H9 (cell line): ENCODE measurements around the gene PKNOX2. TPM values are rescaled to one million over a fixed set of nuclear protein-coding genes. Genes with fewer than 3 reads are reported as not detected.

ENCODE experiments used
- DNase-seq: peaks from one replicate; pipeline ENCODE4 v3.0.0-alpha.2; 2017
- H2AFZ ChIP-seq: one replicate; pipeline ENCODE4 v1.6.1; 2013; ENCODE audit warnings: mild to moderate bottlenecking, low read length, control low read depth, moderate library complexity
- H2AK5ac ChIP-seq: 2 replicates; pipeline ENCODE4 v1.6.1; 2013; ENCODE audit warnings: low read length, control low read depth, mixed read lengths; ENCODE audit not compliant: insufficient read length
- H2BK120ac ChIP-seq: one replicate; pipeline ENCODE4 v1.6.1; 2013; ENCODE audit warnings: low read depth, mild to moderate bottlenecking, low read length, control low read depth, inconsistent platforms; ENCODE audit not compliant: poor library complexity, severe bottlenecking
- H2BK12ac ChIP-seq: 2 replicates; pipeline ENCODE4 v1.6.1; 2013; ENCODE audit warnings: low read length, control low read depth, mixed read lengths, low read depth; ENCODE audit not compliant: insufficient read length
- H2BK15ac ChIP-seq: 2 replicates; pipeline ENCODE4 v1.6.1; 2013; ENCODE audit warnings: low read depth, low read length, control low read depth
- H2BK20ac ChIP-seq: one replicate; pipeline ENCODE4 v1.6.1; 2013; ENCODE audit warnings: low read depth, mild to moderate bottlenecking, low read length, control low read depth, inconsistent platforms; ENCODE audit not compliant: poor library complexity, severe bottlenecking
- H2BK5ac ChIP-seq: 2 replicates; pipeline ENCODE4 v1.6.1; 2013; ENCODE audit warnings: low read length, control low read depth, mixed read lengths; ENCODE audit not compliant: insufficient read length
- H3K14ac ChIP-seq: 2 replicates; pipeline ENCODE4 v1.6.1; 2013; ENCODE audit warnings: low read length, control low read depth; ENCODE audit not compliant: insufficient read depth
- H3K18ac ChIP-seq: 2 replicates; pipeline ENCODE4 v1.6.1; 2013; ENCODE audit warnings: low read depth, mild to moderate bottlenecking, mixed read lengths, low read length, control low read depth; ENCODE audit not compliant: insufficient read length
- H3K23ac ChIP-seq: 2 replicates; pipeline ENCODE4 v1.6.1; 2013; ENCODE audit warnings: low read length, control low read depth, mixed read lengths, low read depth; ENCODE audit not compliant: insufficient read length
- H3K23me2 ChIP-seq: 2 replicates; pipeline ENCODE4 v1.6.1; 2013; ENCODE audit warnings: low read depth, mild to moderate bottlenecking, mixed read lengths, low read length, control low read depth; ENCODE audit not compliant: insufficient read length, poor library complexity, severe bottlenecking
- H3K27ac ChIP-seq: 2 replicates; pipeline ENCODE4 v1.5.1; 2013; ENCODE audit warnings: low read length, control low read depth, mixed read lengths, low read depth; ENCODE audit not compliant: insufficient read length
- H3K27me3 ChIP-seq: 2 replicates; pipeline ENCODE4 v1.6.1; 2013; ENCODE audit warnings: low read length, control low read depth, inconsistent platforms; ENCODE audit not compliant: insufficient read depth
- H3K4ac ChIP-seq: 2 replicates; pipeline ENCODE4 v1.6.1; 2013; ENCODE audit warnings: low read depth, mild to moderate bottlenecking, control low read depth, inconsistent platforms, low read length, moderate library complexity
- H3K4me1 ChIP-seq: 2 replicates; pipeline ENCODE4 v1.6.1; 2013; ENCODE audit warnings: low read length, control low read depth, inconsistent platforms; ENCODE audit not compliant: insufficient read depth
- H3K4me2 ChIP-seq: 2 replicates; pipeline ENCODE4 v1.6.1; 2013; ENCODE audit warnings: low read length, control low read depth, mixed read lengths; ENCODE audit not compliant: insufficient read length, insufficient read depth
- H3K56ac ChIP-seq: 2 replicates; pipeline ENCODE4 v1.6.1; 2013; ENCODE audit warnings: low read depth, mild to moderate bottlenecking, mixed read lengths, low read length, control low read depth; ENCODE audit not compliant: insufficient read length
- H3K79me1 ChIP-seq: 2 replicates; pipeline ENCODE4 v1.6.1; 2013; ENCODE audit warnings: low read depth, mild to moderate bottlenecking, moderate library complexity, low read length, control low read depth, inconsistent platforms; ENCODE audit not compliant: insufficient read depth, poor library complexity, severe bottlenecking
- H3K79me2 ChIP-seq: 2 replicates; pipeline ENCODE4 v1.6.1; 2013; ENCODE audit warnings: low read length, control low read depth, inconsistent platforms; ENCODE audit not compliant: insufficient read depth
- H3K9ac ChIP-seq: 2 replicates; pipeline ENCODE4 v1.6.1; 2013; ENCODE audit warnings: low read length, control low read depth, mixed read lengths; ENCODE audit not compliant: insufficient read length; ENCODE audit errors: extremely low read depth
- H3K9me3 ChIP-seq: one replicate; pipeline ENCODE4 v1.6.1; 2013; ENCODE audit warnings: low read depth, low read length, inconsistent platforms; ENCODE audit not compliant: control insufficient read depth
- H3T11ph ChIP-seq: one replicate; pipeline ENCODE4 v1.6.1; 2013; ENCODE audit warnings: mild to moderate bottlenecking, low read length, control low read depth, inconsistent platforms
- H4K20me1 ChIP-seq: one replicate; pipeline ENCODE4 v1.6.1; 2013; ENCODE audit not compliant: control insufficient read depth, insufficient read length, insufficient read depth
- H4K5ac ChIP-seq: 2 replicates; pipeline ENCODE4 v1.6.1; 2013; ENCODE audit warnings: low read depth, mild to moderate bottlenecking, mixed read lengths, low read length, control low read depth; ENCODE audit not compliant: insufficient read length
- H4K8ac ChIP-seq: replicated peaks from 2 replicates; pipeline ENCODE4 v1.6.1; 2013; ENCODE audit warnings: low read length, control low read depth, mixed read lengths, low read depth; ENCODE audit not compliant: insufficient read length
- H4K91ac ChIP-seq: 2 replicates; pipeline ENCODE4 v1.6.1; 2013; ENCODE audit warnings: low read depth, mild to moderate bottlenecking, moderate library complexity, mixed read lengths, low read length, control low read depth; ENCODE audit not compliant: insufficient read length
- H3K27ac Mint-ChIP-seq, 3 experiments: 2 replicates in 2 of 3; 3 replicates in 1 of 3; pipeline ENCODE4 v1.8.0; 2020 to 2021; ENCODE audit warnings: mixed read lengths in 3 of 3, mild to moderate bottlenecking in 1 of 3, moderate library complexity in 1 of 3
- H3K27me3 Mint-ChIP-seq: 2 replicates; pipeline ENCODE4 v1.8.0; 2021; ENCODE audit warnings: low read depth, mild to moderate bottlenecking, moderate library complexity, mixed read lengths
- H3K36me3 Mint-ChIP-seq, 3 experiments: 2 replicates in 2 of 3; 3 replicates in 1 of 3; pipeline ENCODE4 v1.8.0; 2020 to 2021; ENCODE audit warnings: low read depth in 3 of 3, mixed read lengths in 3 of 3; ENCODE audit not compliant: insufficient read depth in 1 of 3
- H3K4me1 Mint-ChIP-seq, 2 experiments: 2 replicates each; pipeline ENCODE4 v1.8.0; 2020; ENCODE audit warnings: mixed read lengths in 2 of 2
- H3K4me3 Mint-ChIP-seq, 2 experiments: 2 replicates in 1 of 2; 3 replicates in 1 of 2; pipeline ENCODE4 v1.8.0; 2020 to 2021; ENCODE audit warnings: mild to moderate bottlenecking in 2 of 2, mixed read lengths in 2 of 2, moderate library complexity in 1 of 2
- H3K9me3 Mint-ChIP-seq, 2 experiments: 2 replicates in 1 of 2; 3 replicates in 1 of 2; pipeline ENCODE4 v1.8.0; 2020; ENCODE audit warnings: mild to moderate bottlenecking in 2 of 2, mixed read lengths in 2 of 2, moderate library complexity in 1 of 2
- WGBS: extraction: QIAGEN DNeasy Blood & Tissue Kit; methylation state at CpG from one replicate; pipeline ENCODE4 v1.1.7; 2013; ENCODE audit warnings: missing lambda C conversion rate, low lambda C conversion rate, mixed read lengths; ENCODE audit not compliant: insufficient read length; ENCODE audit errors: extremely low coverage; 5-methylcytosine and 5-hydroxymethylcytosine counted together
- total RNA-seq: library from RNA; stranded (reverse); gene quantifications from 2 replicates; pipeline ENCODE4 v1.2.1, GENCODE V29; 2021
- TF ChIP-seq, protein P1 (sequence below): fragments of 200-600 bp; sonication (generic); conservative IDR thresholded peaks from 3 replicates; pipeline ENCODE4 v1.8.0; 2021; ENCODE audit warnings: antibody characterized with exemption, mild to moderate bottlenecking

The PKNOX2 gene
- total RNA-seq, 1 experiment from 2014 or later = 1.3 TPM

DNA sequence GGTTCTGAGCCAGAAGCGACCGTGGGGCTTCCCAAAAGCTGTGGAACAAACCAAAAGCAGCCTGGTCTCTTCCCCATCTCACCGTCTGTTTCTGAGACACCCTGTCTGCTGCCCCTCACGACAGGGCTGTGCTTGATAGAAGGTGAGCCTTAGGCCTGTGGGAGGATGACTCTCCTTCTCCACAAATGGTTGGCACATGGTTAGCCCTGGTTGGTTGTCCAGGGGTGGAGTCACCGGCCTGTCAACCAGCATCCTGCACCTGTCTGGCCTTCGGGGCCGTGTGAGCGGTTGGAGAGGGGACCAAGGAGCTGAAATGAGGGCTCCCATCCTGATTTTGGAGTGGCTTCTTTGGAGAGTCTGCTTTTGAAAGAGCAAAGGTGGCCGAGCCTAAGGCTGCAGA lies 135.3 kb downstream of the PKNOX2 start:
- H3K4me1 ChIP-seq = no peaks in the 10 kb centered on the region
- H3K9ac ChIP-seq = no peak overlapping the region
- no peak overlapping the region for H2BK120ac ChIP-seq
- H3K79me1 ChIP-seq = no peaks in the 10 kb centered on the region
- H3K4ac ChIP-seq = no peak overlapping the region
- no peak overlapping the region for H2BK5ac ChIP-seq
- H3K18ac ChIP-seq = no peak overlapping the region
- no peaks in the 10 kb centered on the region for H3K9me3 Mint-ChIP-seq
- H3K79me2 ChIP-seq = no peaks in the 10 kb centered on the region
- no peak overlapping the region for H4K5ac ChIP-seq
- WGBS = no CpG with 5 or more reads among the region's 9 CpGs
- no peak overlapping the region for H3K27ac ChIP-seq
- no peaks in the 10 kb centered on the region for H3K27me3 ChIP-seq
- no peak overlapping the region for H3K56ac ChIP-seq
- H3K27me3 Mint-ChIP-seq = peaks cover 7% of the 10 kb centered on the region
- no peak overlapping the region for H4K91ac ChIP-seq
- H2BK20ac ChIP-seq = no peak overlapping the region
- H3K4me1 Mint-ChIP-seq = peaks cover 2 to 3% of the 10 kb centered on the region in 2 experiments; a peak in 1 of 4 replicates
- no peaks in the 10 kb centered on the region for H3K23me2 ChIP-seq
- no peak overlapping the region for H3K14ac ChIP-seq
- H2AFZ ChIP-seq = no peak overlapping the region
- no peak overlapping the region for H3K27ac Mint-ChIP-seq
- no peak overlapping the region for H4K8ac ChIP-seq
- H4K20me1 ChIP-seq = no peaks in the 10 kb centered on the region
- DNase-seq = no peak
- no peak overlapping the region for H2BK12ac ChIP-seq
- H3K36me3 Mint-ChIP-seq = no peaks in the 10 kb centered on the region
- H2BK15ac ChIP-seq = no peak overlapping the region
- no peak overlapping the region for H3K4me2 ChIP-seq
- no peak overlapping the region for H3K4me3 Mint-ChIP-seq
- no peak overlapping the region for H3T11ph ChIP-seq
- no peaks in the 10 kb centered on the region for H3K9me3 ChIP-seq
- no peak overlapping the region for H2AK5ac ChIP-seq
- H3K23ac ChIP-seq = no peak overlapping the region
- TF ChIP-seq, protein P1, sequence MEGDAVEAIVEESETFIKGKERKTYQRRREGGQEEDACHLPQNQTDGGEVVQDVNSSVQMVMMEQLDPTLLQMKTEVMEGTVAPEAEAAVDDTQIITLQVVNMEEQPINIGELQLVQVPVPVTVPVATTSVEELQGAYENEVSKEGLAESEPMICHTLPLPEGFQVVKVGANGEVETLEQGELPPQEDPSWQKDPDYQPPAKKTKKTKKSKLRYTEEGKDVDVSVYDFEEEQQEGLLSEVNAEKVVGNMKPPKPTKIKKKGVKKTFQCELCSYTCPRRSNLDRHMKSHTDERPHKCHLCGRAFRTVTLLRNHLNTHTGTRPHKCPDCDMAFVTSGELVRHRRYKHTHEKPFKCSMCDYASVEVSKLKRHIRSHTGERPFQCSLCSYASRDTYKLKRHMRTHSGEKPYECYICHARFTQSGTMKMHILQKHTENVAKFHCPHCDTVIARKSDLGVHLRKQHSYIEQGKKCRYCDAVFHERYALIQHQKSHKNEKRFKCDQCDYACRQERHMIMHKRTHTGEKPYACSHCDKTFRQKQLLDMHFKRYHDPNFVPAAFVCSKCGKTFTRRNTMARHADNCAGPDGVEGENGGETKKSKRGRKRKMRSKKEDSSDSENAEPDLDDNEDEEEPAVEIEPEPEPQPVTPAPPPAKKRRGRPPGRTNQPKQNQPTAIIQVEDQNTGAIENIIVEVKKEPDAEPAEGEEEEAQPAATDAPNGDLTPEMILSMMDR = no peak
